GM18873 (cell line): ENCODE measurements around the gene RALGPS2.
"Not testable (repeated sequence)": the region's sequence is repeated elsewhere in the genome, so short reads cannot be mapped to it uniquely, and the experiment has no call there.

ENCODE experiments used
- ATAC-seq: cut with Tn5 transposase; IDR thresholded peaks from one replicate; pipeline ENCODE4 v1.9.1; 2021; ENCODE audit warnings: mild to moderate bottlenecking, moderate library complexity, moderate number of reproducible peaks; ENCODE audit not compliant: unreplicated experiment, low FRiP score

RALGPS2 gene

GRCh38 chr1:178772952-178773351 is 47.9 kb downstream of the RALGPS2 start:
- ATAC-seq: no peak

GRCh38 chr1:178774263-178774662 is 49.2 kb downstream of the RALGPS2 start:
- no peak for ATAC-seq

DNA sequence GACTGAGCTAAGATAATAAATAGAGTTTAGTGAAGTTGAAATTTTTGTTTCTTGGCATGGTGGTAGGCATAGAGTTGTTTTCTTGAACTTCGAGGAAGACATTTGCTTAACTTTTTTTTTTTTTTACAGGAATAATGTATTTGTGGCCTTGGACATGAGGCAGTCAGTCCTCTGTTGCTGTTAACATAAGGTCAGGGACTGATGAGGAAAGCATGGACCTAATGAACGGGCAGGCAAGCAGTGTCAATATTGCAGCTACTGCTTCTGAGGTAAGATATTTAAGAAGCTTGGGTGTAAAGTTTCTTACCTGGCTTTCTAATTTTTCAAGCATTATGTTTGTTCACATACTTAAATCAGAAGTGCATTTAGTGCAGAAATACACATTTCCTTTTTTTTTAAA is 51.5 kb downstream of the RALGPS2 start:
- no peak for ATAC-seq

DNA sequence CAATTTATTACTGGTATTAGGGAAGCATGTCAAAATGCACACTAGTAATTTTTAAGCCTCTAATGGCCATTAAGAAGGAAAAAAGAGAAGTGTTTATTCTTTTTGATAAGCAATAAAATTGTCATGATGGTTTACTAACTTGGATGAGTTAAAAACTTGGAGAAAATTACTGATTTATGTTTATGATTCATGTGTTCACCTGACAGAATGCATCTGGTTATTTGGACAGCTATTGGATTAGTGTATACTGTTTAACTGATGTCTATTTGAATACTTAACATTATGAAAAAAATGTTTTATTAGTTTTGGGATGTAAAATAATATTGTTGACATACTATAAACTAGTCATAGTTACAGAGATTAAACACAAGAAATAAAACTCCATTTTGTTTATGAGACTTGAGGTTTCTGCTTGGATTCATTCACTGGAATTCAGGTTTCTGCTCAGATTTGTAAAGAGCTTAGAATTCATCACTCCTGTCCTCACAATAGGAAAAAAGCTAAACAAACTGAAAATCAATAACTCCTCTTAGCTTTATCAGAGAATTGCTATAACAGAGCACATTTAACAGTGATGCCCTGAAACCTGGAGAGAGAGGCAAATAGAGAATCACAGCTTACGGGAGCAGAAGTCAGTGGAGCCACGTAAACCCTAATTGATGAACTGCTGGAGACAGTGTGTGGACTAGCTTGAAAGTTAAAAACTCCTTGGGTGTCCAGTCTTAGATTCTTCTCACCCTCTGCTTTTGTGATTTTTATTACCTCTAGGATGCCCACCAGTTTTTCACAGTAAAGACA is 56.7 kb downstream of the RALGPS2 start:
- ATAC-seq: no peak

GRCh38 chr1:178784131-178784536 is 59.1 kb downstream of the RALGPS2 start:
- ATAC-seq: no peak

DNA sequence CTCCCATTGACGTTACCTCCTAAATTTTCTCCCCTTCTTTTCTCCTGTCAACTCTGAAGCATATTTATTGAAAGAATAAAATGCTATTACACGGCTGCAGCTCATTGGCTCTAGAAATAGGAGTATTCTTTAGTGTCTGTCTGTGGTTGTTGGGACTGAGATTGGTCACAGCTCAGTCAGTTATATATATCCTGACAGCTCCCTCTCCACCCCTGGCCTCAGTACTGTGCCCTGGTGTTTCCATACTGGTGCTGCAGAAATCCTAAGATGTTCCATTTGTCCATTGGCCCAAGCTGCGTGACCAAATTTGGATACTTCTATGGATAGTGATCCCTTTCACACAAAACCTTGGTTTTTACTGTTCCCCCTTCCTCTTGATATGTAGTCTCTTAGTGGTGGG is 67.3 kb downstream of the RALGPS2 start:
- no peak for ATAC-seq

GRCh38 chr1:178796013-178796412 is 71.0 kb downstream of the RALGPS2 start:
- no peak for ATAC-seq

DNA sequence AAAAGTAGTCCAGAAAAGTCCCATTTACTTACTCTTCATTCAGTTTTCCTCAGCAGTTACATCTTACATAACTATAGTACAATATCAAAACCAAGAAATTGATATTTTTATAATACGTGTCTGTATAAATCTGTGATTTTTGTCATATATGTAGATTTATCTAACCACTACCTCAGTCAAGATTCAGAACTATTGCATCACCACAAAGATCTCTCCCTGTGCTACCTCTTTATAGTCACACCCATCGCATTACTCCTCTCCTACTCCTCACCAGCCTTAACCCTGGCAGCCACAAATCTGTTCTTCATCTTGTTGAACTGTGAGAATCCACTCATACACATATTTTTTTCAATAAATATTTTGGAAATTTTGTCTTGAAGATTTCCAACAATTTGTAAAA is 72.5 kb downstream of the RALGPS2 start:
- no peak for ATAC-seq

DNA sequence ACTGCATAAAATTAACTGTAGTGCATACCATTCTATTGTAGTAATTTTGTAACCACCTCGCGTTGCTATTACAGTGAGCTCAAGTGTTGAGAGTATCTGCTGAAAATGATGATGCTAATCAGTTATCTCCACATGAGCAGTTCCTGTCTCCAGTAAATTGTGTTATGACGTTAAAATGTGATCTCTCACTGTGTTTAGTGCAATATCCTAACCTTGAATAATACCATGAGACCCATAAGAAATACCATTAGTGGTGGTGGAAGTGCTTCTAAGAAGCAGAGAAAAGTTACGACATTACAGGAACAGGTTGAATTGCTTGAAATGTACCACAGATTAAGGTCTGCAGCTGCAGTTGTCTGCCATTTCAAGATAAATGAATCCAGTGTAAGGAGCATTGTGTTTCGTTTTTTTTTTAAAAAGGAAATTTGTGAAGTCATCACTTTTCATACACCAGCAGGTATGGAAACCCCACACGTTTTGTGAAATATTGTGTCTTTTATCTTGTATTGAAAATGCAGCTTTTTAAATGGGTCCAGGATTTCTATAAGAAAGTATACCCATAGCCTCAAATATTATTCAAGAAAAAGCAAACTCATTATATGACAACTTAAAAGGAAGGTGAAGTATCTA is 73.3 kb downstream of the RALGPS2 start:
- no peak for ATAC-seq

- no peak for ATAC-seq
Observed at GRCh38 chr1:178802873-178803272, 77.8 kb downstream of the RALGPS2 start.

GRCh38 chr1:178806665-178807300 is 81.7 kb downstream of the RALGPS2 start:
- no peak for ATAC-seq

DNA sequence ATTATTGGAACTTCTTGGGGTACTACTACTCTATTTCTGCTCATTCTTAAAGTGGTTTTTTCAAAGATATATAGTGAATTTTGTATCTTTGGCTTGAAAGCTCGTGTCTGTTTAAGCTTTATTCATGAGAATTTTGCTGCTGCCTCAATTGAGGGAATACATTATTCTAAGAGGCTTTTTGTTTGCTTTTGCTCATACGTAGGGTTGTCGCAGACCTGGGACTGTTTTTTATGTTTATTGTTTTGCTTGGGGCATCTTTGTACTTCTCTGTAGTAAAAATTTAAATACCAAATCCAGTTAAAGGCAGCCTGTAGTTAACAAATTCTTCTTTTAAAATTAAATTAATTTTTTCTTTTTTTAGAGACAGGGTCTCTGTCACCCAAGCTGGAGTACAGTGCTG is 83.5 kb downstream of the RALGPS2 start:
- no peak for ATAC-seq

- ATAC-seq: no peak
Observed at GRCh38 chr1:178810585-178810984, 85.5 kb downstream of the RALGPS2 start.

DNA sequence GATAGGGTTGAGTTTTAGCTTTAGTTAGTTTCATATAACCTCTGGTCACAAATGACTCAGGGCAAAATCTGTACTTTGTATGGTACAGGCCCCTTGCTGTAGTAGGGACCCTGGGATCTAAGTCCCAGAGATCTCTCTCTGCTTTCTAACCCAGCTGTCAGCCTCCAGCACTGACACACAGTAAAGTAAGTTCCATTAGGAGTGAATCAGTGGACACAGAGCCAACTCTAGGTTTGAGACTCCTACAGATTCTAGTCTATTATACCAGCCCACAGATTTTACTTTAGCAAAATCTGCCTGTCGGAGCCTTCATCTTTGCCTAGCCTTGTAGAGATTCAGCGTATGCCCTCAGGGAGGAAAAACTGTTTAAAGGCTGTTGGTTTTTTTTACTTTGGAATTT is 93.4 kb downstream of the RALGPS2 start:
- no peak for ATAC-seq

- no peak for ATAC-seq
Observed at GRCh38 chr1:178819123-178819522, 94.1 kb downstream of the RALGPS2 start.

GRCh38 chr1:178821134-178821866 is 96.3 kb downstream of the RALGPS2 start:
- ATAC-seq: no peak

- no peak for ATAC-seq
Observed at GRCh38 chr1:178825167-178825566, 100.1 kb downstream of the RALGPS2 start.

- ATAC-seq: no peak
Observed at GRCh38 chr1:178844436-178844835, 119.4 kb downstream of the RALGPS2 start.

GRCh38 chr1:178846306-178846705 is 121.3 kb downstream of the RALGPS2 start:
- ATAC-seq: no peak

GRCh38 chr1:178847396-178847849 is 122.4 kb downstream of the RALGPS2 start:
- ATAC-seq: no peak

- ATAC-seq: not testable (repeated sequence)
Observed at GRCh38 chr1:178847919-178848318, 122.9 kb downstream of the RALGPS2 start.
